OCI-LY7 (cell line): Measurements from ENCODE around the gene IDI1. TPM values are rescaled to one million over a fixed set of nuclear protein-coding genes. Genes with fewer than 3 reads are reported as not detected.

ENCODE experiments used
- BruUV-seq: library from RNA; stranded (reverse); fragments of 400-500 nt; replicated peaks from 2 replicates; lab custom pipeline; 2021; lab: Mats Ljungman, UMichigan
- CTCF ChIA-PET: fragments of 300-600 bp; sonication (Branson Sonifier 250); formaldehyde crosslinking; loops from one replicate; lab custom pipeline; 2022; ENCODE audit warnings: antibody characterized with exemption; ENCODE audit not compliant: unreplicated experiment; lab: Charles Lee
- POLR2A ChIA-PET: fragments of 300-600 bp; sonication (Branson Sonifier 250); formaldehyde crosslinking; loops from one replicate; lab custom pipeline; 2022; ENCODE audit warnings: antibody characterized with exemption; lab: Charles Lee
- DNase-seq: peaks from one replicate; pipeline ENCODE4 v3.0.0-alpha.2; 2015; ENCODE audit warnings: low spot score
- H2AFZ ChIP-seq: fragments of 200-600 bp; sonication (generic), shearing (Covaris generic); 2 replicates; pipeline ENCODE4 v1.6.1; 2014; ENCODE audit warnings: mild to moderate bottlenecking, antibody characterized with exemption, low read length, moderate library complexity
- H3K27ac ChIP-seq: fragments of 200-600 bp; sonication (generic); 2 replicates; pipeline ENCODE4 v1.5.1; 2014; ENCODE audit warnings: mixed run types, low read depth, mild to moderate bottlenecking, moderate library complexity, low read length, inconsistent platforms; ENCODE audit not compliant: poor library complexity, severe bottlenecking
- H3K36me3 ChIP-seq: fragments of 200-600 bp; sonication (generic); 2 replicates; pipeline ENCODE4 v1.6.1; 2014; ENCODE audit warnings: mild to moderate bottlenecking, antibody characterized with exemption, low read length, moderate library complexity, mixed read lengths; ENCODE audit not compliant: insufficient read depth
- H3K4me1 ChIP-seq: fragments of 200-600 bp; sonication (generic); 2 replicates; pipeline ENCODE4 v1.5.1; 2014; ENCODE audit warnings: mild to moderate bottlenecking, low read length; ENCODE audit not compliant: insufficient read depth, poor library complexity, severe bottlenecking
- H3K4me2 ChIP-seq: fragments of 200-600 bp; sonication (generic); 2 replicates; pipeline ENCODE4 v1.6.1; 2014; ENCODE audit warnings: mild to moderate bottlenecking, low read length
- H3K4me3 ChIP-seq: fragments of 200-600 bp; sonication (generic); 2 replicates; pipeline ENCODE4 v1.5.1; 2014; ENCODE audit warnings: mild to moderate bottlenecking, low read depth, low read length; ENCODE audit not compliant: poor library complexity, severe bottlenecking
- H3K79me2 ChIP-seq: fragments of 200-600 bp; sonication (generic); 2 replicates; pipeline ENCODE4 v1.6.1; 2016; ENCODE audit warnings: low read depth, mild to moderate bottlenecking, low read length, moderate library complexity, mixed read lengths; ENCODE audit not compliant: insufficient read depth
- H3K9me2 ChIP-seq: fragments of 200-600 bp; sonication (generic); 2 replicates; pipeline ENCODE4 v1.6.1; 2016; ENCODE audit warnings: mild to moderate bottlenecking, low read length, mixed read lengths; ENCODE audit not compliant: insufficient read depth
- H3K9me3 ChIP-seq: fragments of 200-600 bp; sonication (generic); 2 replicates; pipeline ENCODE4 v1.6.1; 2014; ENCODE audit warnings: mild to moderate bottlenecking, mixed run types, low read length, mixed read lengths
- H4K20me1 ChIP-seq: fragments of 200-600 bp; sonication (generic); 2 replicates; pipeline ENCODE4 v1.6.1; 2014; ENCODE audit warnings: mild to moderate bottlenecking, antibody characterized with exemption, low read length, moderate library complexity, mixed read lengths; ENCODE audit not compliant: insufficient read depth
- CTCF ChIP-seq: fragments of 200-600 bp; sonication (generic); conservative IDR thresholded peaks from 2 replicates; pipeline ENCODE4 v1.5.1; 2014; ENCODE audit warnings: mild to moderate bottlenecking, antibody characterized with exemption, low read length, moderate library complexity, mixed read lengths
- EZH2phosphoT487 ChIP-seq: fragments of 200-600 bp; sonication (generic); IDR thresholded peaks from 2 replicates; pipeline ENCODE4 v1.6.1; 2018; ENCODE audit warnings: low read depth, borderline replicate concordance, mild to moderate bottlenecking, mixed run types, antibody characterized with exemption, low read length, moderate library complexity, mixed read lengths
- intact Hi-C: fragments of 100-400 bp; cut with micrococcal nuclease; formaldehyde crosslinking; loops from one replicate; pipeline ENCODE4 v1.10.0; 2022; ENCODE audit not compliant: unreplicated experiment
- total RNA-seq, 2 experiments: library from RNA; depleted of rRNA in 1 of 2; stranded (reverse); fragments of >200 nt in 1 of 2; shearing (Covaris generic) in 1 of 2; gene quantifications; 2 replicates each; pipeline ENCODE4 v1.2.3, GENCODE V29; 2014 to 2022

Gene IDI1
- total RNA-seq, 2 experiments from 2014 or later: 106 to 112 TPM

DNA sequence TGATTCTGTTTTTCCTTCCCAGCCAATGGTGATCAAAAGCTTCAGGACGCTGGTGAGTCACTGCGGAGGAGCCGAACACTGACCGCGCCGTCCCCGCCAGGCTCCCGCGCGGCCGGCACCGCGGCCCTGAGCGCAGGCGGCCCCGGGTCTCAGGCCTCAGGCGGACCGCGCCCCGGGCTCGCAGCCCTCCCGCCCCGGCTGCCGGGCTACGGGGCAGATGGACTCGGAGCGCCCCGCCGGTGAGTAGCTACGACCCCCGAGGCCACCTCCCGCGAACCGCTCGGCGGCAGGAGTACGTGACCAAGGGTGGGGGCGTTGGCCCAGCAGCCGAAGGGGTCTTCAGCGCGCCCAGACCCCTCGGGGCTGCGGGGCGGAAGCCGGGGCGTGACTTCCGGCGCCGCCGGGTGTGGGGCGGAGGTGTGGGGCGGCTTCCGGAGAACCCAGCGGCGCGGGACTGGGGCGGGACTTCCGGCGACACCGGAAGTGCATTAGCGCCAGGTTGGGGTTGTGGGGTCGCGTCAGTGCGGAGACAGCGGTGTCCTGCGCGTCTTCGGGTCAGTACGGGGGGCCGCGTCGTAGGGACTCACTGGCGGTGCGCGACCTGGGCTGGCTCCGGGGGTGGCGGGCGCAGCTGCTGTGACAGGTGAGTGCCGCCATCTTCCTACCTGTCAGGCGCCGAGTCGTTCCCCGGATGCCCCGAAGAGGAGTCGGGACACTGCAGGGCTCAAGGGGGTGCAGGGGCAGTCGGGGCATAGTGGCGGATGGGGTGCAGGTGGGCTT is 7.6 kb upstream of the IDI1 start, which contains the start of gene WDR37:
Gene WDR37 (plus strand): TSS at position 60 of the 780 bp plus-strand sequence. CDS start 15,771 bp downstream, outside the sequence.
- ChIA-PET POLR2A (interaction anchor here (0.8 to 1.6 kb wide), 4 partner anchors 8 to 19 kb away, joined by 3 to 5 read pairs (median 4); no protein-coding TSS in a partner anchor), CTCF (no interaction called here)
- intact Hi-C loops: loop anchor here (1.0 kb wide), 1 partner anchor 7 kb away; the partner anchor contains the start of gene IDI1
- H4K20me1 ChIP-seq: peaks cover 31% of the 10 kb centered on the region
- peak within 1 kb of the TSS; percentile 95 for H3K4me2 ChIP-seq
- peak; percentile 87 for DNase-seq
- H3K4me1 ChIP-seq: peaks cover 48% of the 10 kb centered on the region
- H2AFZ ChIP-seq: peak within 1 kb of the TSS; percentile 57; the same call in 1 of the 2 replicates
- no TSS peak for BruUV-seq
- H3K4me3 ChIP-seq: peak within 1 kb of the TSS; percentile 80
- no peak for TF ChIP-seq CTCF
- peaks cover 49% of the 10 kb centered on the region for H3K36me3 ChIP-seq
- H3K27ac ChIP-seq: peak within 1 kb of the TSS; percentile 89
- H3K79me2 ChIP-seq: peaks cover 93% of the 10 kb centered on the region
- no peaks in the 10 kb centered on the region for H3K9me3 ChIP-seq
- no peaks in the 10 kb centered on the region for H3K9me2 ChIP-seq

DNA sequence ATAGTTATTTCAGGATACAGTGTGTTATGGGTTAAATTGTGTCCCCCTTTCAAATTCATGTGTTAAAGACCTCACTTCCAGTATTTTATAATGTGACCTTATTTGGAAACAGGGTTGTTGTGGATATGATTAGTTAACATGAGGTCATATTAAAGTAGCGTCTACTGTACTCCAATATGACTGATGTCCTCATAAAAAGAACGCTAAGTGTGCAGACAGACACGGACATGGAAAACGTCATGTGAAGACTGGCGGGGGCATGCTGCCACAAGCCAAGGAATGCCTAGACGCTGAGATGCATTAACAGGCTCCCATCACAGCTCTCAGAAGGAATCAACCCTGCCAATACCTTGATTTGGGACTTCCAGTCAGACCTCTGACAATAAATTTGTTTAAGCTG is 5.8 kb upstream of the IDI1 start:
- POLR2A ChIA-PET: interaction anchor here (2.5 kb wide), 1 partner anchor 11 kb away, joined by 12 read pairs; no protein-coding TSS in a partner anchor
- Histone ChIP-seq H3K4me3 (peak overlapping the region; percentile 80), H3K79me2 (peaks cover 93% of the 10 kb centered on the region), H3K27ac (no peak overlapping the region), H3K4me2 (peak overlapping the region; percentile 86), H2AFZ (no peak overlapping the region), H3K4me1 (peaks cover 47% of the 10 kb centered on the region), H3K36me3 (peaks cover 57% of the 10 kb centered on the region), H4K20me1 (peaks cover 42% of the 10 kb centered on the region), H3K9me3 (no peaks in the 10 kb centered on the region), H3K9me2 (no peaks in the 10 kb centered on the region)
- no peak for DNase-seq
- CTCF ChIA-PET: no interaction called here
- no peak for TF ChIP-seq CTCF
- no peak for TF ChIP-seq EZH2phosphoT487
- no TSS peak for BruUV-seq
- intact Hi-C loops: no loop called here

DNA sequence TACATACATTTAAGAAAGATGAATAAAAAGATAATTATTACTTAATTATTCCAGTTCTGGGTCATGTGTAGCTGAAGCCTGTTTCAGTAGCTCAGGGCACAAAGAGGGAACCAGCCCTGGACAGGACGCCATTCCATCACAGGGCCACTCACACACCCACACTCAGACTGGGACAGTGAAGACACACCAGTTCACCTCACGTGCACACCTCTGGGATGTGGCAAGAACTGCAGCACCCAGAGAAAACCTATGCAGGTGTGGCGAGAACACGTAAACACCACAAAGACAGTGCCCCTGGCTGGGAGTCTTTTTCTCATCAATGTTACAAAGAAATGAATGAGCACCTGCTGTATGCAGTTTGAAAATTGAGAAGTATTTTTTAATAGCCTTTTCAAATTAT is 1.6 kb upstream of the IDI1 start:
- BruUV-seq: no TSS peak
- peaks cover 78% of the 10 kb centered on the region for H3K79me2 ChIP-seq
- no peak overlapping the region for H2AFZ ChIP-seq
- intact Hi-C loops: no loop called here
- ChIA-PET CTCF (no interaction called here), POLR2A (interaction anchor here (0.9 to 1.6 kb wide), 5 partner anchors 8 to 525 kb away, joined by 3 to 4 read pairs (median 4); no protein-coding TSS in a partner anchor)
- H3K9me3 ChIP-seq: no peaks in the 10 kb centered on the region
- no peak for TF ChIP-seq EZH2phosphoT487
- peak; percentile 43 for TF ChIP-seq CTCF
- peak overlapping the region; percentile 83 for H3K27ac ChIP-seq
- peak; percentile 78 for DNase-seq
- peaks cover 59% of the 10 kb centered on the region for H3K36me3 ChIP-seq
- peak overlapping the region; percentile 65 for H3K4me2 ChIP-seq
- H3K4me3 ChIP-seq: peak overlapping the region; percentile 74
- H3K4me1 ChIP-seq: peaks cover 47% of the 10 kb centered on the region
- H4K20me1 ChIP-seq: peaks cover 43% of the 10 kb centered on the region
- H3K9me2 ChIP-seq: no peaks in the 10 kb centered on the region
